Tibial nerve (tissue), 3 donors: Measurements from ENCODE around the gene RNF13.
"Not testable (repeated sequence)": the region's sequence is repeated elsewhere in the genome, so short reads cannot be mapped to it uniquely, and the experiment has no call there.

Source experiments
- CTCF ChIP-seq, 5 experiments: fragments of 200-600 bp in 3 of 5; fragments of 450-650 bp in 2 of 5; sonication (generic) in 3 of 5; IDR thresholded peaks; one replicate each; pipeline ENCODE4 v1.5.1; 2016 to 2019; ENCODE audit warnings: antibody characterized with exemption in 5 of 5, mild to moderate bottlenecking in 3 of 5, moderate library complexity in 2 of 5
- POLR2A ChIP-seq, 2 donors: fragments of 450-650 bp; IDR thresholded peaks; one replicate each; pipeline ENCODE4 v1.6.1; 2017; ENCODE audit warnings: antibody characterized with exemption in 2 of 2, mild to moderate bottlenecking in 2 of 2, moderate library complexity in 2 of 2

- TF ChIP-seq CTCF, POLR2A (IDR thresholded peaks at IDR 0.05): not testable (repeated sequence)
Measured at GRCh38 chr3:149829631-149830030, 16.6 kb downstream of the RNF13 start.
